ENCODE results near the gene YWHAH. TPM values are rescaled to one million over a fixed set of nuclear protein-coding genes. Genes with fewer than 3 reads are reported as not detected.

The YWHAH gene
- total RNA-seq, 1 donor from 2014 or later, result 160 TPM

DNA sequence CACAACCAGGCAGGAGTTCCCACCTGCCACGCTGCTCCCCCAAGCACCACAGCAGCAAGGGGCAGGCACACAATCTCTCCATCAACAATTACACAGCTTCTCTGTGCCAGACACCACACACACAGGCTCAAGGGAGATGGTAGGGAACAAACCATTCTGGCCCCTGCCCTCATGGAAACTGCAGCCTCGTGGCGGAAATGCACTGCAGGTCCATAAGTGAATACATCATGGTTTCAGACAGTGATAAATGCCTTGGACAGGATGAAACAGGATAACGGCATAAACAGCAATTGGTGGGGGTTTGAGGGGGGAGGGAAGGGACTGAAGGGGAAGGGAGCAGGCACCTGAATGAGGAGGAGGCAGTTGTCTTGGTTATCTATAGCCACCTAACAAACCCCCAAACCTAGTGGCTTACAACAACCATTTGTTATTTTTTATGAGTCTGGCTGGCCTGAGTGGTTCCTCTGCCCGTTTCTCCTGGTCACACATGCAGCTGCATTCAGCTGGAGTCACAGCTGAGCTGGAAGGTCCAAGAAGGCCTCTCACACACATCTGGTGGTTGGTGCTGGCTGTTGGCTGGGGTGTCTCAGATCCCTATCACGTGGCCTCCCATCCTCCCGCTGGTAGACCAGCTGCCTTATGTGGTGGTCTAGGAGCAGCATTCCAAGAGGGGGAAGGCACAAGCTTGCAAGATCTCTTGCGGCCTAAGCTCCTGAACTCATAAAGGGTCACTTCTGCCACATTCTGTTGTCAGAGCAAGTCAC, 15.0 kb upstream of the YWHAH start:
- Histone ChIP-seq H3K4me3 (ENCODE audit: insufficient read depth, low read depth, low read length) (no peak overlapping the region), H2AFZ (ENCODE audit: low read depth, low read length) (no peak overlapping the region), H3K27me3 (ENCODE audit: insufficient read depth, low read length) (peaks cover 5% of the 10 kb centered on the region), H4K20me1 (ENCODE audit: insufficient read depth, low read length) (no peaks in the 10 kb centered on the region), H3K4me1 (ENCODE audit: insufficient read depth, low read length) (no peaks in the 10 kb centered on the region), H3K27ac (ENCODE audit: low read depth, low read length) (no peak overlapping the region), H3K9ac (ENCODE audit: low read length) (no peak overlapping the region), H3K9me3 (ENCODE audit: insufficient read depth, low read depth, low read length) (no peaks in the 10 kb centered on the region), H3K36me3 (ENCODE audit: insufficient read depth, low read length) (no peaks in the 10 kb centered on the region), H3K79me2 (ENCODE audit: insufficient read depth, low read length) (no peaks in the 10 kb centered on the region), H3K4me2 (ENCODE audit: low read length) (no peak overlapping the region)
- peaks cover 19% of the 10 kb centered on the region for H3K27me3 Mint-ChIP-seq (ENCODE audit: low read depth, unreplicated experiment)
- DNase-seq (ENCODE audit: low read depth) (no peak), FAIRE-seq (no peak)
- H3K4me1 Mint-ChIP-seq (ENCODE audit: low read depth, unreplicated experiment), result peaks cover 7% of the 10 kb centered on the region
- H3K27ac Mint-ChIP-seq (ENCODE audit: unreplicated experiment), result no peak overlapping the region
- no peak overlapping the region for H3K4me3 Mint-ChIP-seq (ENCODE audit: unreplicated experiment)
- TF ChIP-seq, protein P1, sequence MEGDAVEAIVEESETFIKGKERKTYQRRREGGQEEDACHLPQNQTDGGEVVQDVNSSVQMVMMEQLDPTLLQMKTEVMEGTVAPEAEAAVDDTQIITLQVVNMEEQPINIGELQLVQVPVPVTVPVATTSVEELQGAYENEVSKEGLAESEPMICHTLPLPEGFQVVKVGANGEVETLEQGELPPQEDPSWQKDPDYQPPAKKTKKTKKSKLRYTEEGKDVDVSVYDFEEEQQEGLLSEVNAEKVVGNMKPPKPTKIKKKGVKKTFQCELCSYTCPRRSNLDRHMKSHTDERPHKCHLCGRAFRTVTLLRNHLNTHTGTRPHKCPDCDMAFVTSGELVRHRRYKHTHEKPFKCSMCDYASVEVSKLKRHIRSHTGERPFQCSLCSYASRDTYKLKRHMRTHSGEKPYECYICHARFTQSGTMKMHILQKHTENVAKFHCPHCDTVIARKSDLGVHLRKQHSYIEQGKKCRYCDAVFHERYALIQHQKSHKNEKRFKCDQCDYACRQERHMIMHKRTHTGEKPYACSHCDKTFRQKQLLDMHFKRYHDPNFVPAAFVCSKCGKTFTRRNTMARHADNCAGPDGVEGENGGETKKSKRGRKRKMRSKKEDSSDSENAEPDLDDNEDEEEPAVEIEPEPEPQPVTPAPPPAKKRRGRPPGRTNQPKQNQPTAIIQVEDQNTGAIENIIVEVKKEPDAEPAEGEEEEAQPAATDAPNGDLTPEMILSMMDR (IDR thresholded peaks at IDR 0.05; ENCODE audit: insufficient read depth, low read depth, low read length), result no peak
- TF ChIP-seq EZH2 (IDR thresholded peaks at IDR 0.05; ENCODE audit: insufficient read depth, low read length), result no peak
- H3K36me3 Mint-ChIP-seq (ENCODE audit: low read depth, unreplicated experiment), result peaks cover 2% of the 10 kb centered on the region
- H3K9me3 Mint-ChIP-seq (ENCODE audit: unreplicated experiment), result peaks cover 3% of the 10 kb centered on the region

DNA sequence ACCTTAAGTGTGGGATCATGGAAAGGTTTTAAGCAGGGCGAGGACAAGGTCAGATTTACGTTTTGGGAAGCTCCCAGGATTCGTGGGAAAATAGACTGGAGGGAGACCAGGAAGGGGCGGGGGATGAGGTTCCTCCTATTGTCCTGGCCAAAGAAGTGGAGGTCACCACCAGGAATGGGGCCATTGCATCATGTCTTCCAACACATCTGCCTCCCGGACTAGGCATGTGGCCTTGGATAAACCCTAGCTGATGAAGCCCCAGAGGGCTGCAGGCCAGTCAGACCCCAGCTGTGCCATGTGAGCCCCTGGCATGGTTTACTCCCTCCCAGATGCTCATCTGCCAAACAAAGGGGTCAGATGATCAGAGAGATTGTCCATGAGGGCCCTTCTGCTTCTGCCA, 11.5 kb upstream of the YWHAH start:
- no peak overlapping the region for H2AFZ ChIP-seq (ENCODE audit: low read depth, low read length)
- no peaks in the 10 kb centered on the region for H3K79me2 ChIP-seq (ENCODE audit: insufficient read depth, low read length)
- H3K4me3 ChIP-seq (ENCODE audit: insufficient read depth, low read depth, low read length), result no peak overlapping the region
- H3K27me3 Mint-ChIP-seq (ENCODE audit: low read depth, unreplicated experiment), result peaks cover 29% of the 10 kb centered on the region
- H3K36me3 Mint-ChIP-seq (ENCODE audit: low read depth, unreplicated experiment), result no peaks in the 10 kb centered on the region
- no peaks in the 10 kb centered on the region for H3K9me3 ChIP-seq (ENCODE audit: insufficient read depth, low read depth, low read length)
- no peak overlapping the region for H3K9ac ChIP-seq (ENCODE audit: low read length)
- no peak for DNase-seq (ENCODE audit: low read depth)
- no peak overlapping the region for H3K4me2 ChIP-seq (ENCODE audit: low read length)
- peaks cover 4% of the 10 kb centered on the region for H3K4me1 Mint-ChIP-seq (ENCODE audit: low read depth, unreplicated experiment)
- peaks cover 3% of the 10 kb centered on the region for H3K9me3 Mint-ChIP-seq (ENCODE audit: unreplicated experiment)
- H4K20me1 ChIP-seq (ENCODE audit: insufficient read depth, low read length), result no peaks in the 10 kb centered on the region
- no peaks in the 10 kb centered on the region for H3K4me1 ChIP-seq (ENCODE audit: insufficient read depth, low read length)
- no peak overlapping the region for H3K4me3 Mint-ChIP-seq (ENCODE audit: unreplicated experiment)
- H3K36me3 ChIP-seq (ENCODE audit: insufficient read depth, low read length), result no peaks in the 10 kb centered on the region
- no peak overlapping the region for H3K27ac ChIP-seq (ENCODE audit: low read depth, low read length)
- FAIRE-seq, result no peak
- no peak overlapping the region for H3K27ac Mint-ChIP-seq (ENCODE audit: unreplicated experiment)
- H3K27me3 ChIP-seq (ENCODE audit: insufficient read depth, low read length), result peaks cover 3% of the 10 kb centered on the region
- TF ChIP-seq, protein P1 (IDR thresholded peaks at IDR 0.05; ENCODE audit: insufficient read depth, low read depth, low read length), result no peak
- TF ChIP-seq EZH2 (IDR thresholded peaks at IDR 0.05; ENCODE audit: insufficient read depth, low read length), result no peak

DNA sequence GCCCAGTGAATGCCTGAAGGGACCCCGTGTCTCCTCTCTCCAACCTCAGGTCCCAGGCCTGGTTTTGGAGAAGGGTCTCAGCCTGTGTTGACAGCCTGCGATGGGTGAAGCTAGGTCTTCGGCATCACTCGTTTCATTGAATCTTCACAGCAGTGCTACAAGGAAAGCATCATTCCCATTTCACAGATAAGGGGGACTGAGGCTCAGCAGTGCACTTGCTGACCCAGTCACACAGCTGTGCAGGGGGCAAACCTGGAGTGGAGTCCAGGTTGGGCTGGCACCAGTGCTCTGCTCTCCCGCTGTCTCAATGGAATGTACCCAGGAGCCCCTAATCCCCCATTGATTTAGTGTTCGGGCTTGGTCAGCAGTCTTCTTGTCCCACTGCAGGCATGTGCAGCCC, 10.9 kb upstream of the YWHAH start:
- Mint-ChIP-seq H3K4me1 (ENCODE audit: low read depth, unreplicated experiment) (peaks cover 4% of the 10 kb centered on the region), H3K36me3 (ENCODE audit: low read depth, unreplicated experiment) (no peaks in the 10 kb centered on the region), H3K27me3 (ENCODE audit: low read depth, unreplicated experiment) (peaks cover 28% of the 10 kb centered on the region), H3K27ac (ENCODE audit: unreplicated experiment) (no peak overlapping the region), H3K4me3 (ENCODE audit: unreplicated experiment) (no peak overlapping the region), H3K9me3 (ENCODE audit: unreplicated experiment) (peaks cover 3% of the 10 kb centered on the region)
- no peak overlapping the region for H3K4me3 ChIP-seq (ENCODE audit: insufficient read depth, low read depth, low read length)
- H3K27ac ChIP-seq (ENCODE audit: low read depth, low read length), result no peak overlapping the region
- H3K9ac ChIP-seq (ENCODE audit: low read length), result no peak overlapping the region
- H3K79me2 ChIP-seq (ENCODE audit: insufficient read depth, low read length), result no peaks in the 10 kb centered on the region
- H3K9me3 ChIP-seq (ENCODE audit: insufficient read depth, low read depth, low read length), result no peaks in the 10 kb centered on the region
- no peaks in the 10 kb centered on the region for H3K36me3 ChIP-seq (ENCODE audit: insufficient read depth, low read length)
- TF ChIP-seq, protein P1 (IDR thresholded peaks at IDR 0.05; ENCODE audit: insufficient read depth, low read depth, low read length), result no peak
- no peak for TF ChIP-seq EZH2 (IDR thresholded peaks at IDR 0.05; ENCODE audit: insufficient read depth, low read length)
- H3K4me2 ChIP-seq (ENCODE audit: low read length), result no peak overlapping the region
- no peak overlapping the region for H2AFZ ChIP-seq (ENCODE audit: low read depth, low read length)
- H3K27me3 ChIP-seq (ENCODE audit: insufficient read depth, low read length), result no peaks in the 10 kb centered on the region
- no peaks in the 10 kb centered on the region for H3K4me1 ChIP-seq (ENCODE audit: insufficient read depth, low read length)
- no peaks in the 10 kb centered on the region for H4K20me1 ChIP-seq (ENCODE audit: insufficient read depth, low read length)
- DNase-seq (ENCODE audit: low read depth) (no peak), FAIRE-seq (no peak)

All from astrocyte (in vitro differentiated cells and primary cell).